Measurements from ENCODE around the gene TMEM41A.
A peak's percentile ranks its signal among the peaks of the same experiment; 100 is the strongest.
"Not testable (repeated sequence)": the region's sequence is repeated elsewhere in the genome, so short reads cannot be mapped to it uniquely, and the experiment has no call there.

TMEM41A gene

DNA sequence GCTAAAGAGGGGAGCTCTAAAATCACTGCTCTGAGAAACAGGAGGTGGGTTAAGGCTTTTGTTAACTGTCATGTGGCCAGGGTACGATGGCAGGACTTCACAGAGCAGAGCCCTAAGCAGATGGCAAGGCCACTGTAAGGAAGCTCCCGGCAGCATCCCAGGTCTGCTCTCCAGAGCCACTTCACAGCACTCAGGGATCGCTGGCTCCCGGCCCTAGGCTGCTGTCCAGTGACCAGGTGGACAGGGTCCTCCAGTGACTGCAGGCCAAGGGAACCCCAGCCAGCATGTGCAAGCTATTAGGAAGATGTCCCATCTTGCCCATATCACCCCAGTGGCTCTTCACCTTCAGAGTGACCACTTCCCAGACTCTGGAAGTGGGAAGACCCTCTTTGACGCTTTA is 10.4 kb downstream of the TMEM41A start:
- DNase-seq (ENCODE audit: low spot score): no peak

DNA sequence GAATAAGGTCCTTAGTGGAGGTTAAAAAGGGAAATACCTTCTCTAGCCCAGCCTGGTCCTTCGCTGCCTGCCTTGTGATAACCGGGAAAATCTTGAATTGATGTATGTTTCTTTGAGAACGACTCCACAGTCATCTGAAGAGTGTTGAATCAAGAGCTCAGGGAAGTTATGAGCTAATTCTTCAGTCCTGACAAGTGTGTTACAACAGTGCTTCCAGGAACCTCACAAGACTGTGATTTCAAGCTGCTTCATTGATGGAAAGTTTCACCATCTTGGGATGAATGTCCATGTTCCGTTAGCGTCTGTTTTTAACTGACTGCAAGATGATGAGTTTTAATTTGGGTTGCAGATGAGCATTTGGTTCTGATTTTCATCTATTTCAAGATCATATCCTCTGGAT is 12.4 kb downstream of the TMEM41A start:
- DNase-seq (ENCODE audit: low spot score): no peak

DNA sequence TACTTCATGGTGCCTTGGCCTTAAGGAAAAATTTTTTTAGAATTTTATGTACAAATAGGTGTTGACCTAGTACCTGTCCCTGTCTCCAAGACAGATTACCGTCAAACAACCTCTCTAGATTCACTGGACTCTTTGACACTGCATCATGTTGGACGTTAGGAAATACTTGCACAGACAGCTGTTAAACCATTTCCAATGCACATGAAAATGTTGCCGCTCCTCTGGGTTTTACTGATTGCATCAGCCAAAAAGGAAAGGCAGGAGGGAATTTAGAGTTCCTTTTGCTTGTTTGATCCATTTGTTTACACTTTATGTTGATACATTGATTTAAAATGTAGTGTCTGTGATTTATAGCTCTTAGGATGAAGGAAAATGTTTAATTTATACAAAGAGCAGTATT is 14.5 kb downstream of the TMEM41A start:
- DNase-seq (ENCODE audit: low spot score): no peak

DNA sequence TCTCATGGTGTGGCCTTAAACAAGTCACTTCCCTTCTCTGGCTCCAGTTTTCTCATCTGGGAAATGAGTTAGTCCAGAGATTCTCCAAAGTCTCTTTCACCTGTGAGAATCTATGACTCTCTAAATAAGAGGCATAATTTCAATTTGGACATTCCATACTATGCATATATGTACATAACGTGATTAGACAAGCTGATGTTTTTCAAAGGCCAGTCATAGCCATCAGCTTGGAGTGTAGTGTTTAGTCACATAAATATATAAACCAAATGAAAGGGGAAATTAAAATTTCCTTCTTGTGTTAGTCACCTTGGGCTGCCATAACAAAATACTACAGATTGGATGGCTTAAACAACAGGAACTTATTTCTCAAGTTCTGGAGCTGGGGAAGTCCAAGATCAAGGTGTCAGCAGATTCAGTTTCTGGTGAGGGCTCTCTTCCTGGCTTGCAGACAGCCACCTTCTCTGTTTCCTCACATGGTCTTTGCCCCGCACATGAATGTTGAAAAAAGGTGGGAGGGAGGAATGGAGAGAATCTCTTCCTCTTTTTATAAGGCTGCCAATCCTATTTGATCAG is 19.4 kb downstream of the TMEM41A start:
- no peak for DNase-seq (ENCODE audit: low spot score)

DNA sequence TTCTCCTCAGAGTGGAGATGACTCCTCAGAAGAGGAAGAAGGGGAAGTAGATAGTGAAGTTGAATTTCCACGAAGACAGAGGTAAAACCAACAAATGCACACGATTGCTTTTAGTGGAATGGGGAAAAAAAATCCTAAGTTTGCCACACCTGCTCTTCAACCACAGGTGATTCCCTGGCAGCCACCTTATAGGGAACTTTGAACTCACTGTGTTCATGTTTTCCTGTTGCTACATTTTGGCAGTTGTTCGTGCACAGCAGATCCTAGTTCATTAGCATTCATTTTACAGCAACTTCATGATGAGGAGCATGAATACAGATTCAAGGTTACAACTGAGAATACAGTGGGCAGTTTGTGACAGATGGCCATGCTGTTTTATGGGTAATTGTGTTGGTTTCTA is 21.5 kb downstream of the TMEM41A start:
- no peak for DNase-seq (ENCODE audit: low spot score)

DNA sequence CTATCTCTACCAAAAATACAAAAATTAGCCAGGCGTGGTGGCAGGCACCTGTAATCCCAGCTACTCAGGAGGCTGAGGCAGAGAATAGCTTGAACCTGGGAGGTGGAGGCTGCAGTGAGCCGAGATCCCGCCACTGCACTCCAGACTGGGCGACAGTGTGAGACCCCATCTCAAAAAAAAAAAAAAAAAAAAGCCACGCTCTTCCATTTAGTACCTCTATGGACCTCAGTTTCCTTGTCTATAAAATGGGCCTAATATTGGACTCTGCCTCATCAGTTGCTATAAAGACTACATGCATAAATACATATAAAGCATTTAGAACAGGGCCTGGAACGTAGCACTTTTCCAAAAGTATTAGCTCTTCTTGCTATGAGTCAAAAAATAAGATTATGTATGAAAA is 23.9 kb downstream of the TMEM41A start:
- not testable (repeated sequence) for DNase-seq (ENCODE audit: low spot score)

DNA sequence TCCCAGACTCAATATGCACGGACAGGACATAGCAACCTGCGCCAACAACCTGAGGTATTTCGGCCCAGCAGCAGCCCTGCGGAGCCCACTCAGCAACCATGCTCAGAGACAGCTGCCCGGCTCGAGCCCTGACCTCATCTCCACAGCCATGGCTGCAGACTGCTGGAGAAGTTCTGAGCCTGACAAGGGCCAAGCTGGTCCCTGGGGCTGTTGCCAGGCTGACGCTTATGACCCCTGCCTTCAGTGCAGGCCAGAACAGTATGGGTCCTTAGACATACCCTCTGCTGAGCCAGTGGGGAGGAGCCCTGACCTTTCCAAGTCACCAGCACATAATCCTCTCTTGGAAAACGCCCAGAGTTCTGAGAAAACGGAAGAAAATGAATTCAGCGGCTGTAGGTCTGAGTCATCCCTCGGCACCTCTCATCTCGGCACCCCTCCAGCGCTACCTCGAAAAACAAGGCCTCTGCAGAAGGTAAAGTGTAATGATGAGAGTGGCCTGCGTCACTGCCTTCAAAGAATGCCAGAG is 25.5 kb downstream of the TMEM41A start:
- no peak for DNase-seq (ENCODE audit: low spot score)

DNA sequence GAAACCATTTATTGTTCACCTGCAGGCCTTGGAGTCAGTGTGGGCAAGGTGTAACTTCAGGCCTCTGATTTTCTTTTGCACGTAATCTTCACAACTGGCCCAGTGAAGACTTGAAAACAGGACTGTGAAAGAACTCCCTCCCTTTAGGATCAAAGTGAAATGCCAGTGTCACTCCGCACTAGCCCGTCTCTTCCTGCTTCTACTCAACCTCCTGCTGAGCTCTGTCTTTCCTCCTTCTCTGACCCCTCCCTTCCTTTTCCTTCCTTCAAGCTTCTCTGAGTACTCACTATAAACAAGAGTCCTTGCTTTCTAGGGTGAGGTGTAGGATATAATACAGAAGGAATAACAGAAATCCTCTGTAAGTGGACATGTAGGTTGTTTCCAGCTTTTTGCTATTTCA is 28.5 kb downstream of the TMEM41A start:
- no peak for DNase-seq (ENCODE audit: low spot score)

DNA sequence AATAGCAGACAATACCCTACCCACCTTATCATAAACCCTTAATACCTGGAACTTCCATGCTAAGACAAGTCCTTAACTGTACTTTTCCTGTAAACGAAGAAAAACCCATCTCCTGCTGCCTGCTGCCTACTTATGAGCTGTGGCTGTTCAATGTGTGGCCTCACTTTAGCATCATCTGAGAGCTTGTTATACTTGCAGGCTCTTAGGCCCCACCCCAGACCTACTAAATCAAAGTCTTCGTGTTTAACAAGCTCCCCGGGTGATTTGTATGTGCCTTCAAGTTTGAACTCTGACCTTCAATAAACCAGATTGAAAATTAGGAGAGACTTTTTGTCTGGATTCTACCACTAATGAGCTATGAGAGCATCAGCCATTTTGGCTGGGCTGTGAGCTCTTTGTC is 29.3 kb downstream of the TMEM41A start:
- DNase-seq (ENCODE audit: low spot score): no peak

DNA sequence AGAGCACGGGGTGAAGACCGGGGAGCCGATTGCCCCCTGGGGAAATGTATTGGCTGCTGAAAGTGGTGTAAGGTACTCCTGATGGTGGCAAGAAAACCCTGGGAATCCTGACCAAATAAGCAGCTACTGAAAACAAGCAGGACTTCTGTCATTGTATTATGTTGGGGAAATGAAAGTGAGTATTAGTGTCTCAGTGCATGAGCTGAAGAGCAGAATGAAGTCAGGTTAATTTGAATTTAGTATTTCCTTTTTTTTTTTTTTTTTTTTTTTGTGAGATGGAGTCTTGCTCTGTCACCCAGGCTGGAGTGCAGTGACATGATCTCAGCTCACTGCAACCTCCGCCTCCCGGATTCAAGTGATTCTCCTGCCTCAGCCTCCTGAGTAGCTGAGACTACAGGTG is 32.7 kb downstream of the TMEM41A start:
- DNase-seq (ENCODE audit: low spot score): not testable (repeated sequence)

DNA sequence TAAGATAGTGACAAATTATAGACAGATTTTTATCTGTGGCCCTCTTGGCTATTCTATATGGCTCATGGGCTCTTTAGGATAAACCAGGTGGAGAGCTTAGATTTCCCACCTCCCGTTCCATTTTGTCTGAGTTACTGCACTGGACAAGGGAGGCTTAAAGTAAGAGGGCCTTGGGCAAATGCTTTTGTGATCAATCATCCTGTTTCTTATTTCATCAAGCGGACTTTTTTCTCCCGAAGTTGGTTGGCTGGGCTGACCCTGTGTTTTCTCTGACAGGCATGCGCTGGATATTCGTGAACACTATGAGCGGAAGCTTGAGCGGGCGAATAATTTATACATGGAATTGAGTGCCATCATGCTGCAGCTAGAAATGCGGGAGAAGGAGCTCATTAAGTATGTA is 33.4 kb downstream of the TMEM41A start:
- no peak for DNase-seq (ENCODE audit: low spot score)

DNA sequence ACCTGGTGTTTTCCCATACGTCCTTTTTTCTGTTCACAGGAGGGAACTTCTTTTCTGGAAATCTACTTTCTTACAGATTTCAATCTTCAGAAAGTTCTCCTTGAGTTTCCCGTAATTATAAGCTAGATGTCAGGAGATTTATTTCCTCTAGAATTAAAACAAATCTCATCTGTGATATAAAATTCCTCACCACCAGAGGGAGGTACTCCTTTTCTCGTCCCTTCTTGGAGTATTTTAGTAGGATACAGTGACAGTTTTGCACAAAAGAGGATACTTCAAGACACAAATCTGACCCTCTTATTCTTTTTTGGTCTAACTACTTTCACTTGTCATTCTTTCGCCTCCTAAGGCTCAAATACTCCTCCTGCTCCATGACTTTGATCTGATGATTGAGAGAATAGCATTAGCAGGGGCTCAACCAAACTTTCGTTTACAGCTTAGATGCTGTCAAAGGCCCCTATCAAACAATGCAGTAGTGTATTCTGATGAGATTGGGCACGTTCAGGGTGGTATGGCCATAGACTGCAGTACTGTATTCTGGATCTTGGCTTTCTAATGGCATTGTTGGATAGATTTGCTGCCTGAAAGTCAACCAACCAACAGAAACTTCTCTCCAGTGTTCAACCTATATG is 38.0 kb downstream of the TMEM41A start:
- peak; percentile 3 for DNase-seq (ENCODE audit: low spot score)

DNA sequence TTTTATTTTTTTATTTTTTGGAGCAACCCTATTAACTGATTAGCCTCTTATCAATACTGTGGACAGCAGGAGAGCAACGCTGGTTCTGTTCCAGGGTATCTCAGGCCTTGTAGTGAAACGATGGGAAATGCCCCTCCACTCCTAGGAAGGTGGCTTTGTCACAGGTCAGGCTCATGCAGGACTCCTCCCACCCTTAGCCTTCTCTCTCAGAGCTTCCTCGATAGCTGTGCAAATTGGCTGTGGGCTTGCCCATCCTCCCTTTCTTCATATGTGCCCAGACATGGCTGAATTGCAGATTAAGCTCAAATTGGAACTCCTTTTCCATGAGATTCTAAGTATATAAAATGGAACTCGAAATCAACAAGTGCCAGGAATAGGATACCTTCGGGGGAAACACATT is 38.5 kb downstream of the TMEM41A start:
- no peak for DNase-seq (ENCODE audit: low spot score)

DNA sequence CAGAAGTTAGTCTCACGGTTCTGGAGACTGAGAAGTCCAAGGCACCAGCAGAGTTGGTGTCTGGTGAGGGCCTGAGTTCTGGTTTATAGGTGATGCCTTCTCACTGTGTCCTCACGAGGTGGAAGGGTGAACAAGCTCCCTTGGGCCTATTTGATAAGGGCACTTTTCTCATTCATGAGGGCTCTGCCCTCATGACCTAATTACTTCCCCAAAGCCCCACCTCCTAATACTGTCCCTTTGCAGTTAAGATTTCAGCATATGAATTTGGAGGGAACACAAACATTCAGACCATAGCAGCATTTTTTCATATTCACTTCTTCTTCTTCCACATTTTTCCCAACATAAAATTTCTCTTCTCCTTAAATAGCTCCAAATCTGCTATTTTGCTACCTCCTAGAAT is 41.5 kb downstream of the TMEM41A start:
- no peak for DNase-seq (ENCODE audit: low spot score)

DNA sequence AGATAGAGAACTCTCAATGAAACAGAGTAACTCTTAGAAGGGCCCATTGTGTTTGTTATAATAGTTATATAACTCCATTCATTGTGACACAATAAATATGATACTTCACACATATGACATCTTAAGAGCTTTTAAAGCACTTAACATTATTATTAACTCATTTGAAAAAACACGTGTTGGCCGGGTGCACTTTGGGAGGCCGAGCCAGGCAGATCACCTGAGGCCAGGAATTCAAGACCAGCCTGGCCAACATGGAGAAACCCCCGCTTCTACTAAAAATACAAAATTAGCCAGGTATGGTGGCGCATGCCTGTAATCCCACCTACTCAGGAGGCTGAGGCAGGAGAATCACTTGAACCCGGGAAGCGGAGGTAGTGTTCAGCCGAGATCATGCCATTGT is 47.4 kb downstream of the TMEM41A start:
- DNase-seq (ENCODE audit: low spot score): not testable (repeated sequence)

DNA sequence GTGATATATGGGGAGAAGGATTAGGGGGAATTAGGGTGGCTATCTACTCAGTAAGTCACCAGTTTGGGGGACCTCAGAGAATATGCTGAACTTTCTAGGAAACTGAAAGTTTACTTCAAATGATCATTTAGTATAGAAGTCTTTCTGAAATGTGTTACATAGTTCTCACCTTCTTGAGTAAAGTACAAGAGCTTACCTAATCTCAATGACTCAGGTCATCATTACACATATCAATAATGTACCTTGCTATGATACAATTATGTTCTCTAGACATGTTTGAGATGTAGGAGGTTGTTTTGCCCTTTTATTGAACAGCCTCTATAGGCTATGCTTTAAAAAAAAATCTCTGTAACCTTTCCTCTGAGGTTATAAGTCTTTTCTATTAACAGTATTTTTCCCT is 50.7 kb downstream of the TMEM41A start:
- no peak for DNase-seq (ENCODE audit: low spot score)

DNA sequence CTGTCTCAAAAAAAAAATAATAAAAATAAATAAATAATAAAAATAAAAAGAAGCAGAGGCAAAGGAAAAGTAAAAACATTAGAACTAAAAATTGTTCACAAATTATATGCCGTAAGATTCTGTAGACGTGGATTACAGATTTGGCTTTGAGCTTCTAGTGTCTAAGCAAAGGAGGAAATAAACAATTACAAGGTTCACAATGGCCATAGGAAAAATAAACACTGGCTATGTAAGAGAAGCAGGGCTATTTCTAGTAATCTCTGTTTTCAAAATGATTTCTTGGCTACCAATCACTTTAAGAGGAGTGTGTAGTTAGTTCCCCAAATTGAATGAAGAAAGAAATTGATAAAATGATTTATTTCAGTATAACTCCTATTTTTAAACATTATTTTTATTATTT is 54.5 kb downstream of the TMEM41A start:
- no peak for DNase-seq (ENCODE audit: low spot score)

DNA sequence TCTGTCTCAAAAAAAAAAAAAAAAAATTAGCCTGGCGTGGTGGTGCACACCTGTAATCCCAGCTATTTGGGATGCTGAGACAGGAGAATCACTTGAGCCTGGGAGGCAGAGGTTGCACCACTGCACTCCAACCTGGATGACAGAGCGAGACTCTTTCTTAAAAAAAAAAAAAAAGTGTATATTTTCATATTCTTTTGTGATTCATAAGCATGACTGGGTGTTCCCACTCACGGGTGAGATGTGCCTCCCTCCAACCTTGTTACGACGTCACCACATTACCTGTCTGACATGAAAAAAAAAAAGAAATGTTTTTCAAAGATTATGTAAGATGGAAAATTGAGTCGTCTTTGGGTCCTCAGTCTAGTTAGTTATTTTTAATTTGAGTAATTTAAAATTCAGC is 56.8 kb downstream of the TMEM41A start:
- DNase-seq (ENCODE audit: low spot score): no peak

DNA sequence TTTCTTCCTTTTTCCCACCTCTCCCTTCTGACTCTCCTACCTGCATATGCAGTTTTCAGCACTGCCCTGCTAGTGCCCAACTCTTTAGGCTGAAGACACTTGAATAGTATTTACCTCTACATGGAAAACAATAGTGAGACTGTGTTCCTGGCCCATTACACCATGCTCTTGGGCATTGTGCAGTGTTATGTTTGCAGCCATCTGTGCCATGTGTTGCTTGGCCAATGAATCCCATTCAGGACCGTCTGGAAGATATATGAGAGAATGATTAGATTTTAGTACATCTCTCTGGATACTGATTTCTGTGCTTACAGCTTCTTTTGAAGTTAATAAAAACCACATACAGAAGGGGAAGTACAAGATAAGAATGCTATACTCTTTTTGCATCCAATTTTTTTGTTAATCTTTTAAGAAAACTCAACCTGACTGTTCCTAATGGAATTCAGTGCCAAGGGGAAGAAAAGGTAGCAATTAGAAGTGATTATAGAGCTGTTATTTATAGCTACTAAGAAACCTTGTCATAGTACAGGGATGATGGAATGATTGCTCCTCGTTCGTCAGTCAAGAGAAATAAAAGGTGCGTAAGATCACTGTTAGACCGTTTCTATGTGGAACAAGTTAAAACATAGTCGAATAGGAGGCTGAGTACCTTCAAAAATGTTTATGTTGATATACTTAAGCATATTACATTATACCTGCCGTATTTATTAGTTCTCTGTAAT is 58.9 kb downstream of the TMEM41A start:
- peak; percentile 64 for DNase-seq (ENCODE audit: low spot score)
